ENCODE data around the gene PDE4D.

PDE4D gene

DNA sequence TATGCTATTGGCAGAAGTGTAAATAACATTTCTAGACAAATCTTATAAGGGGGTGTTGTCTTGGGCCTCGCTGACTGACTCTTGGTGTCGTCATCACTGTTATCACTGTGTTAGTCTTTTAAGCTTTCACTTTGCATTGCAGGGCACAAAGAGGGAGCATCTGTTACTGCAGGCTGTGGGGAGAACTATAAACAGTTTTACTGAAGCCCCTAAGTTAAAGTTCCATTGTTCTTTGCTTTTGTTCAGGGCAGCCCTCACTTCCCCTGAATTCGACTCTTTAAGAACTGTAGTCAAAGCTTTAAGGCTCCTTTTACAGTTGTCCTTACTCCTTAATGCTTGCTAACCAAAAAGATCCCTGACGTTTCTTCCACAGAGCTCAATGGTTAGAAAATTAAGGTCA is 705.7 kb downstream of the PDE4D start:
- Histone ChIP-seq H3K4me3 (replicated peaks; ENCODE audit: insufficient read depth, low read length) (no peak overlapping the region), H3K27me3 (ENCODE audit: insufficient read depth, poor library complexity, severe bottlenecking) (no peaks in the 10 kb centered on the region), H3K27ac (replicated peaks) (no peak overlapping the region)
- TF ChIP-seq GABPA (IDR thresholded peaks at IDR 0.05; ENCODE audit: low read depth) (no peak), SPI1 (IDR thresholded peaks at IDR 0.05; ENCODE audit: borderline replicate concordance, low read depth) (no peak), POLR2AphosphoS5 (IDR thresholded peaks at IDR 0.05; ENCODE audit: low read depth) (no peak)
- TF ChIP-seq, protein P1, sequence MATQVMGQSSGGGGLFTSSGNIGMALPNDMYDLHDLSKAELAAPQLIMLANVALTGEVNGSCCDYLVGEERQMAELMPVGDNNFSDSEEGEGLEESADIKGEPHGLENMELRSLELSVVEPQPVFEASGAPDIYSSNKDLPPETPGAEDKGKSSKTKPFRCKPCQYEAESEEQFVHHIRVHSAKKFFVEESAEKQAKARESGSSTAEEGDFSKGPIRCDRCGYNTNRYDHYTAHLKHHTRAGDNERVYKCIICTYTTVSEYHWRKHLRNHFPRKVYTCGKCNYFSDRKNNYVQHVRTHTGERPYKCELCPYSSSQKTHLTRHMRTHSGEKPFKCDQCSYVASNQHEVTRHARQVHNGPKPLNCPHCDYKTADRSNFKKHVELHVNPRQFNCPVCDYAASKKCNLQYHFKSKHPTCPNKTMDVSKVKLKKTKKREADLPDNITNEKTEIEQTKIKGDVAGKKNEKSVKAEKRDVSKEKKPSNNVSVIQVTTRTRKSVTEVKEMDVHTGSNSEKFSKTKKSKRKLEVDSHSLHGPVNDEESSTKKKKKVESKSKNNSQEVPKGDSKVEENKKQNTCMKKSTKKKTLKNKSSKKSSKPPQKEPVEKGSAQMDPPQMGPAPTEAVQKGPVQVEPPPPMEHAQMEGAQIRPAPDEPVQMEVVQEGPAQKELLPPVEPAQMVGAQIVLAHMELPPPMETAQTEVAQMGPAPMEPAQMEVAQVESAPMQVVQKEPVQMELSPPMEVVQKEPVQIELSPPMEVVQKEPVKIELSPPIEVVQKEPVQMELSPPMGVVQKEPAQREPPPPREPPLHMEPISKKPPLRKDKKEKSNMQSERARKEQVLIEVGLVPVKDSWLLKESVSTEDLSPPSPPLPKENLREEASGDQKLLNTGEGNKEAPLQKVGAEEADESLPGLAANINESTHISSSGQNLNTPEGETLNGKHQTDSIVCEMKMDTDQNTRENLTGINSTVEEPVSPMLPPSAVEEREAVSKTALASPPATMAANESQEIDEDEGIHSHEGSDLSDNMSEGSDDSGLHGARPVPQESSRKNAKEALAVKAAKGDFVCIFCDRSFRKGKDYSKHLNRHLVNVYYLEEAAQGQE (IDR thresholded peaks at IDR 0.05; ENCODE audit: insufficient replicate concordance, low read depth) = no peak
- TF ChIP-seq, protein P2, sequence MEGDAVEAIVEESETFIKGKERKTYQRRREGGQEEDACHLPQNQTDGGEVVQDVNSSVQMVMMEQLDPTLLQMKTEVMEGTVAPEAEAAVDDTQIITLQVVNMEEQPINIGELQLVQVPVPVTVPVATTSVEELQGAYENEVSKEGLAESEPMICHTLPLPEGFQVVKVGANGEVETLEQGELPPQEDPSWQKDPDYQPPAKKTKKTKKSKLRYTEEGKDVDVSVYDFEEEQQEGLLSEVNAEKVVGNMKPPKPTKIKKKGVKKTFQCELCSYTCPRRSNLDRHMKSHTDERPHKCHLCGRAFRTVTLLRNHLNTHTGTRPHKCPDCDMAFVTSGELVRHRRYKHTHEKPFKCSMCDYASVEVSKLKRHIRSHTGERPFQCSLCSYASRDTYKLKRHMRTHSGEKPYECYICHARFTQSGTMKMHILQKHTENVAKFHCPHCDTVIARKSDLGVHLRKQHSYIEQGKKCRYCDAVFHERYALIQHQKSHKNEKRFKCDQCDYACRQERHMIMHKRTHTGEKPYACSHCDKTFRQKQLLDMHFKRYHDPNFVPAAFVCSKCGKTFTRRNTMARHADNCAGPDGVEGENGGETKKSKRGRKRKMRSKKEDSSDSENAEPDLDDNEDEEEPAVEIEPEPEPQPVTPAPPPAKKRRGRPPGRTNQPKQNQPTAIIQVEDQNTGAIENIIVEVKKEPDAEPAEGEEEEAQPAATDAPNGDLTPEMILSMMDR (IDR thresholded peaks at IDR 0.05; ENCODE audit: insufficient read depth, low read length) = no peak
- DNase-seq (ENCODE audit: low read depth in 1 of 2, low spot score in 1 of 2) = no peak

DNA sequence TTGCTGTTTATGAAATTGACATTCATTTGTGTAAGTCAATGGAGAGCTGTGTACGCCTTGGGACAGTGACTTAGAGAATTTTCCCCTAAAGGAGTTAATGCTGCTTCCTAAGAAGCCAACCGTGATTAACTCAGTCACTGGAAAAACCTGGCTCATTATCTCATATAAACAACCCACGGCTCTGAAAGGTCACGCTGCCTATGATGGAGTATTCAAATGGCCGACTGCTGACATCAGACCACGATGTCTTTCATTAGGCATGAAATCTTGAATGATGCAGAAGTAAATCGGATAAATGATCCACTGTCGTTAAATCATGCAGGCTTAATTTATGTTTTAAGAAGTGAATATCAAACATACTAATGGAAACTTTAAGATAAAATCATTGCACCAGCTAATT is 706.9 kb downstream of the PDE4D start:
- DNase-seq (ENCODE audit: low read depth in 1 of 2, low spot score in 1 of 2) = no peak
- no peaks in the 10 kb centered on the region for H3K27me3 ChIP-seq (ENCODE audit: insufficient read depth, poor library complexity, severe bottlenecking)
- H3K4me3 ChIP-seq (replicated peaks; ENCODE audit: insufficient read depth, low read length) = no peak overlapping the region
- no peak for TF ChIP-seq SPI1 (IDR thresholded peaks at IDR 0.05; ENCODE audit: borderline replicate concordance, low read depth)
- TF ChIP-seq, protein P1 (IDR thresholded peaks at IDR 0.05; ENCODE audit: insufficient replicate concordance, low read depth) = no peak
- no peak for TF ChIP-seq POLR2AphosphoS5 (IDR thresholded peaks at IDR 0.05; ENCODE audit: low read depth)
- TF ChIP-seq, protein P2 (IDR thresholded peaks at IDR 0.05; ENCODE audit: insufficient read depth, low read length) = no peak
- TF ChIP-seq GABPA (IDR thresholded peaks at IDR 0.05; ENCODE audit: low read depth) = no peak
- no peak overlapping the region for H3K27ac ChIP-seq (replicated peaks)

DNA sequence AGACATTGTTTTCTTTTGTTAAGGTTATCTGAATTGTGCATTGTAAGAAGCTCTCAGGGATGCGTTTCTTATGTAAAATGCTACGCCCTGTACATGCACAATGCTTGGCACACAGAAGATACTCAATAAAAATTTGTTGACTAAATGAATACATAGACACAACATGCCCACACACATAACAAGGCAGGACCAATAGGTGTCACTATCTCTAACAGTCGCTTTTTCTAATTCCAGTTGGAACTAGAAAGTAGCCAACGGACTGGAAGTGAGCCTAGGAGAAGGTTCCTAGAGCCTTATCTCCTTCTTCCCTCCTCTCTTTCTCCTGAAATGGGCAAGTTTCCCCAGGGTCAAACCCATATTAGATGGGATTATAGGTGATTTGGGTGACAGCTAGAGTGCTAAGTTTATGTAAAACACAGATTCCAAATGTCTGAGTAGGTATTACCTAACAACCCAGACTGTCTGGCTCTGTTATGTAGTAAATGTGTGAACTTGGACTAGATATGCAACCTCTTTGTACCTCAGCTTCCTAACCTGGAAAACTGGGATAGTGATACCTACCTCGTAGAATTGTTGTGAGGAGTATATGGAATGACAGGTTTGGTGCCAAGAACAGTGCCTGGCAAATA is 707.7 kb downstream of the PDE4D start:
- DNase-seq (ENCODE audit: low read depth in 1 of 2, low spot score in 1 of 2) = no peak

More for the DNA sequence above, 707.7 kb downstream of the PDE4D start:
- TF ChIP-seq, protein P2 (IDR thresholded peaks at IDR 0.05; ENCODE audit: insufficient read depth, low read length) = no peak
- TF ChIP-seq SPI1 (IDR thresholded peaks at IDR 0.05; ENCODE audit: borderline replicate concordance, low read depth) (no peak), POLR2AphosphoS5 (IDR thresholded peaks at IDR 0.05; ENCODE audit: low read depth) (no peak), GABPA (IDR thresholded peaks at IDR 0.05; ENCODE audit: low read depth) (no peak)
- TF ChIP-seq, protein P1 (IDR thresholded peaks at IDR 0.05; ENCODE audit: insufficient replicate concordance, low read depth) = no peak
- Histone ChIP-seq H3K27me3 (ENCODE audit: insufficient read depth, poor library complexity, severe bottlenecking) (no peaks in the 10 kb centered on the region), H3K27ac (replicated peaks) (no peak overlapping the region), H3K4me3 (replicated peaks; ENCODE audit: insufficient read depth, low read length) (no peak overlapping the region)
